IMR-90 (cell line): ENCODE measurements around the gene LRIT2. TPM values are rescaled to one million over a fixed set of nuclear protein-coding genes. Genes with fewer than 3 reads are reported as not detected.

ENCODE experiments used
- ATAC-seq: fragments of 200-7000 bp; cut with Tn5 transposase; 2 replicates; pipeline ENCODE4 v1.9.1; 2020; ENCODE audit warnings: low read depth, mild to moderate bottlenecking, moderate library complexity
- BruUV-seq: library from RNA; stranded (reverse); fragments of 400-500 nt; replicated peaks from 2 replicates; lab custom pipeline; 2021; lab: Mats Ljungman, UMichigan
- CTCF ChIA-PET: fragments of 300-600 bp; formaldehyde crosslinking; extraction: SDS; loops from one replicate; lab custom pipeline; 2021; ENCODE audit warnings: antibody characterized with exemption; lab: Yijun Ruan, JAX
- POLR2A ChIA-PET: fragments of 300-600 bp; sonication (Branson Sonifier 250); formaldehyde crosslinking; loops from one replicate; lab custom pipeline; 2022; ENCODE audit warnings: antibody characterized with exemption; ENCODE audit not compliant: unreplicated experiment; lab: Charles Lee
- DNase-seq: peaks from one replicate; pipeline ENCODE4 v3.0.0; 2013
- H2AFZ ChIP-seq: replicated peaks from 2 replicates; pipeline ENCODE3; 2013; ENCODE audit warnings: low read length, mild to moderate bottlenecking; ENCODE audit not compliant: poor library complexity
- H2AK5ac ChIP-seq: 2 replicates; pipeline ENCODE4 v1.6.1; 2013; ENCODE audit warnings: low read depth, low read length, inconsistent platforms
- H2AK9ac ChIP-seq: replicated peaks from 2 replicates; pipeline ENCODE3; 2013; ENCODE audit warnings: mild to moderate bottlenecking, low read depth, low read length, moderate library complexity; ENCODE audit not compliant: poor library complexity
- H2BK120ac ChIP-seq: 2 replicates; pipeline ENCODE4 v1.6.1; 2013; ENCODE audit warnings: low read depth, low read length, inconsistent platforms
- H2BK15ac ChIP-seq: 3 replicates; pipeline ENCODE4 v1.6.1; 2013; ENCODE audit warnings: low read depth, low read length, inconsistent platforms
- H2BK20ac ChIP-seq: 2 replicates; pipeline ENCODE4 v1.6.1; 2013; ENCODE audit warnings: low read depth, mild to moderate bottlenecking, inconsistent platforms, low read length, moderate library complexity
- H2BK5ac ChIP-seq: 2 replicates; pipeline ENCODE4 v1.6.1; 2013; ENCODE audit warnings: mild to moderate bottlenecking, low read depth, low read length, inconsistent platforms; ENCODE audit not compliant: poor library complexity, severe bottlenecking
- H3K14ac ChIP-seq: replicated peaks from 2 replicates; pipeline ENCODE4 v1.6.1; 2013; ENCODE audit warnings: low read depth, low read length, inconsistent platforms
- H3K18ac ChIP-seq: 2 replicates; pipeline ENCODE4 v1.6.1; 2013; ENCODE audit warnings: low read depth, low read length, control low read depth
- H3K23ac ChIP-seq: 2 replicates; pipeline ENCODE4 v1.6.1; 2013; ENCODE audit warnings: low read depth, low read length, inconsistent platforms
- H3K27ac ChIP-seq: 2 replicates; pipeline ENCODE4 v1.5.1; 2013; ENCODE audit warnings: mild to moderate bottlenecking, control low read depth, low read length; ENCODE audit not compliant: insufficient read depth
- H3K27me3 ChIP-seq: 2 replicates; pipeline ENCODE4 v1.6.1; 2013; ENCODE audit warnings: low read length; ENCODE audit not compliant: control insufficient read depth, insufficient read depth
- H3K36me3 ChIP-seq: 2 replicates; pipeline ENCODE4 v1.6.1; 2013; ENCODE audit warnings: low read length, mixed read lengths; ENCODE audit not compliant: control insufficient read depth, insufficient read depth
- H3K4ac ChIP-seq: 2 replicates; pipeline ENCODE4 v1.6.1; 2013; ENCODE audit warnings: low read depth, low read length, inconsistent platforms
- H3K4me1 ChIP-seq: 2 replicates; pipeline ENCODE4 v1.6.1; 2013; ENCODE audit warnings: low read length, mixed read lengths; ENCODE audit not compliant: control insufficient read depth, insufficient read depth
- H3K4me2 ChIP-seq: 2 replicates; pipeline ENCODE4 v1.6.1; 2013; ENCODE audit warnings: low read depth, mild to moderate bottlenecking, control low read depth, low read length, moderate library complexity
- H3K4me3 ChIP-seq: 2 replicates; pipeline ENCODE4 v1.5.1; 2013; ENCODE audit warnings: low read depth, mild to moderate bottlenecking, control low read depth, low read length, moderate library complexity; ENCODE audit not compliant: insufficient read depth
- H3K56ac ChIP-seq: 2 replicates; pipeline ENCODE4 v1.6.1; 2013; ENCODE audit warnings: low read length, inconsistent platforms; ENCODE audit not compliant: insufficient read depth; ENCODE audit errors: extremely low read depth
- H3K79me1 ChIP-seq, 2 experiments: 2 replicates each; pipeline ENCODE4 v1.6.1; 2013; ENCODE audit warnings: low read length in 2 of 2, inconsistent platforms in 1 of 2, low read depth in 1 of 2
- H3K9ac ChIP-seq: 2 replicates; pipeline ENCODE4 v1.6.1; 2013; ENCODE audit warnings: low read depth, low read length, control low read depth
- H3K9me1 ChIP-seq: 2 replicates; pipeline ENCODE4 v1.6.1; 2013; ENCODE audit warnings: low read length, inconsistent platforms; ENCODE audit not compliant: insufficient read depth
- H3K9me3 ChIP-seq: 2 replicates; pipeline ENCODE4 v1.6.1; 2013; ENCODE audit warnings: low read length; ENCODE audit not compliant: control insufficient read depth, insufficient read depth
- H4K20me1 ChIP-seq: 2 replicates; pipeline ENCODE4 v1.6.1; 2013; ENCODE audit warnings: low read length, inconsistent platforms; ENCODE audit not compliant: insufficient read depth
- H4K5ac ChIP-seq: 2 replicates; pipeline ENCODE4 v1.6.1; 2013; ENCODE audit warnings: mild to moderate bottlenecking, low read depth, low read length, control low read depth
- H4K8ac ChIP-seq, 2 experiments: 2 replicates each; pipeline ENCODE4 v1.6.1; 2013; ENCODE audit warnings: low read depth in 2 of 2, low read length in 2 of 2, control low read depth in 1 of 2, inconsistent platforms in 1 of 2
- H4K91ac ChIP-seq: 2 replicates; pipeline ENCODE4 v1.6.1; 2013; ENCODE audit warnings: low read depth, low read length, inconsistent platforms; ENCODE audit not compliant: insufficient read depth
- CEBPB ChIP-seq: IDR thresholded peaks from 2 replicates; pipeline ENCODE4 v1.6.1; 2012; ENCODE audit warnings: low read depth, low read length, improper control_type of control experiment
- CHD1 ChIP-seq: IDR thresholded peaks from 2 replicates; pipeline ENCODE4 v1.6.1; 2012; ENCODE audit warnings: low read depth, low read length, improper control_type of control experiment
- ELK1 ChIP-seq: fragments of 150-350 bp; IDR thresholded peaks from 2 replicates; pipeline ENCODE4 v1.6.1; 2016; ENCODE audit warnings: low read depth, mild to moderate bottlenecking, low read length, moderate library complexity, borderline replicate concordance
- MAFK ChIP-seq: IDR thresholded peaks from 2 replicates; pipeline ENCODE4 v1.6.1; 2012; ENCODE audit warnings: low read depth, low read length, improper control_type of control experiment
- MAZ ChIP-seq: IDR thresholded peaks from 2 replicates; pipeline ENCODE4 v1.6.1; 2012; ENCODE audit warnings: low read depth, mild to moderate bottlenecking, low read length, improper control_type of control experiment, moderate library complexity, borderline replicate concordance
- MXI1 ChIP-seq: IDR thresholded peaks from 2 replicates; pipeline ENCODE4 v1.6.1; 2012; ENCODE audit warnings: low read depth, mild to moderate bottlenecking, low read length, moderate library complexity, borderline replicate concordance
- NFE2L2 ChIP-seq: fragments of 150-350 bp; IDR thresholded peaks from 2 replicates; pipeline ENCODE4 v1.6.1; 2016; ENCODE audit warnings: low read depth, mild to moderate bottlenecking, low read length
- RCOR1 ChIP-seq: IDR thresholded peaks from 2 replicates; pipeline ENCODE4 v1.6.1; 2012; ENCODE audit warnings: mild to moderate bottlenecking, low read length, improper control_type of control experiment; ENCODE audit not compliant: insufficient replicate concordance
- RFX5 ChIP-seq: IDR thresholded peaks from 2 replicates; pipeline ENCODE4 v1.8.0; 2012; ENCODE audit warnings: low read depth, mild to moderate bottlenecking, low read length, moderate library complexity
- SMC3 ChIP-seq: fragments of 150-350 bp; IDR thresholded peaks from 2 replicates; pipeline ENCODE4 v1.6.1; 2016; ENCODE audit warnings: low read depth, mild to moderate bottlenecking, antibody characterized with exemption, low read length, moderate library complexity
- USF2 ChIP-seq: fragments of 150-350 bp; IDR thresholded peaks from 2 replicates; pipeline ENCODE4 v1.6.1; 2017; ENCODE audit warnings: mild to moderate bottlenecking, antibody characterized with exemption, low read length, low read depth
- WGBS, 2 experiments: methylation state at CpG; one replicate each; pipeline versions ENCODE4 v1.1.5 to v1.1.7; 2013; ENCODE audit warnings: missing lambda C conversion rate in 2 of 2; ENCODE audit not compliant: insufficient read length in 1 of 2; ENCODE audit errors: extremely low coverage in 2 of 2; 5-methylcytosine and 5-hydroxymethylcytosine counted together
- dilution Hi-C: fragments of 300-500 bp; cut with HindIII; formaldehyde crosslinking; loops from one replicate; pipeline ENCODE4 v1.14.3; 2018; ENCODE audit warnings: low sequenced_read_pairs; ENCODE audit not compliant: unreplicated experiment
- in situ Hi-C: fragments of 300-500 bp; cut with MboI; formaldehyde crosslinking; loops from 3 replicates; pipeline ENCODE4 v1.14.3; 2019; ENCODE audit warnings: low sequenced_read_pairs, inconsistent platforms, mixed read lengths
- intact Hi-C: fragments of 100-400 bp; cut with micrococcal nuclease; formaldehyde crosslinking; loops from 2 replicates; pipeline ENCODE4 v1.10.0; 2022
- polyA plus RNA-seq, 3 experiments: library from polyadenylated mRNA; depleted of rRNA; stranded (reverse); fragments of >200 nt; gene quantifications; 2 replicates each; pipeline ENCODE4 v1.2.3, GENCODE V29; 2012; ENCODE audit warnings: low replicate concordance in 1 of 3
- total RNA-seq: library from RNA; depleted of rRNA; stranded (reverse); fragments of >200 nt; gene quantifications from 2 replicates; pipeline ENCODE4 v1.2.3, GENCODE V29; 2012

The LRIT2 gene
- total and polyA plus RNA-seq, 2 of the 4 experiments (the other 2 are of a cell fraction), result not detected

GRCh38 chr10:84212014-84212413 is 13.3 kb downstream of the LRIT2 start:
- no peak for ATAC-seq

More at GRCh38 chr10:84212014-84212413, 13.3 kb downstream of the LRIT2 start:
- H3K9ac ChIP-seq, result no peak overlapping the region
- no peak overlapping the region for H4K5ac ChIP-seq
- no peaks in the 10 kb centered on the region for H3K9me3 ChIP-seq
- H2BK20ac ChIP-seq, result no peak overlapping the region
- WGBS, 2 experiments, result no CpG with 5 or more reads among the region's 5 CpGs
- no peaks in the 10 kb centered on the region for H3K79me1 ChIP-seq
- H4K8ac ChIP-seq, result no peak overlapping the region
- no peak overlapping the region for H2AFZ ChIP-seq
- no peaks in the 10 kb centered on the region for H3K9me1 ChIP-seq
- H2BK120ac ChIP-seq, result no peak overlapping the region
- H4K20me1 ChIP-seq, result no peaks in the 10 kb centered on the region
- BruUV-seq, result no TSS peak
- no peaks in the 10 kb centered on the region for H3K36me3 ChIP-seq
- H3K23ac ChIP-seq, result no peak overlapping the region
- intact Hi-C loops, result no loop called here
- dilution Hi-C loops, result no loop called here
- no peak overlapping the region for H3K4ac ChIP-seq
- H2BK5ac ChIP-seq, result no peak overlapping the region
- CTCF ChIA-PET, result no interaction called here
- H3K4me1 ChIP-seq, result no peaks in the 10 kb centered on the region
- no peak overlapping the region for H3K56ac ChIP-seq
- H3K14ac ChIP-seq, result no peak overlapping the region
- TF ChIP-seq MAZ, result no peak
- TF ChIP-seq MXI1, result no peak
- no peak for TF ChIP-seq ELK1
- no peak for TF ChIP-seq RFX5
- no peak for TF ChIP-seq NFE2L2
- no peak for TF ChIP-seq SMC3
- TF ChIP-seq USF2, result no peak
- TF ChIP-seq RCOR1, result no peak
- no peak for TF ChIP-seq CEBPB
- TF ChIP-seq MAFK, result no peak
- TF ChIP-seq CHD1, result no peak
- DNase-seq, result no peak
- no peak overlapping the region for H3K4me3 ChIP-seq
- no peak overlapping the region for H2AK5ac ChIP-seq
- H3K4me2 ChIP-seq, result no peak overlapping the region
- no peak overlapping the region for H2BK15ac ChIP-seq
- H3K27ac ChIP-seq, result no peak overlapping the region
- POLR2A ChIA-PET, result no interaction called here
- in situ Hi-C loops, result no loop called here
- peaks cover 3% of the 10 kb centered on the region; the same call in 1 of the 2 replicates for H3K27me3 ChIP-seq
- H2AK9ac ChIP-seq, result no peak overlapping the region
- H3K18ac ChIP-seq, result no peak overlapping the region
- no peak overlapping the region for H4K91ac ChIP-seq
